SU-DHL-6 (cell line): ENCODE data around the gene P2RX3.

ENCODE experiments used
- EZH2phosphoT487 ChIP-seq: fragments of 200-600 bp; sonication (generic), shearing (Covaris generic); conservative IDR thresholded peaks from 2 replicates; pipeline ENCODE4 v1.6.1; 2018; ENCODE audit warnings: mild to moderate bottlenecking, antibody characterized with exemption, low read length, moderate library complexity, mixed read lengths
- TF ChIP-seq, protein P1 (sequence below): fragments of 200-600 bp; sonication (generic); IDR thresholded peaks from one replicate; pipeline ENCODE4 v1.5.1; 2017; ENCODE audit warnings: antibody characterized with exemption, mild to moderate bottlenecking, low read length, moderate library complexity; ENCODE audit not compliant: insufficient read depth, poor library complexity, severe bottlenecking

DNA sequence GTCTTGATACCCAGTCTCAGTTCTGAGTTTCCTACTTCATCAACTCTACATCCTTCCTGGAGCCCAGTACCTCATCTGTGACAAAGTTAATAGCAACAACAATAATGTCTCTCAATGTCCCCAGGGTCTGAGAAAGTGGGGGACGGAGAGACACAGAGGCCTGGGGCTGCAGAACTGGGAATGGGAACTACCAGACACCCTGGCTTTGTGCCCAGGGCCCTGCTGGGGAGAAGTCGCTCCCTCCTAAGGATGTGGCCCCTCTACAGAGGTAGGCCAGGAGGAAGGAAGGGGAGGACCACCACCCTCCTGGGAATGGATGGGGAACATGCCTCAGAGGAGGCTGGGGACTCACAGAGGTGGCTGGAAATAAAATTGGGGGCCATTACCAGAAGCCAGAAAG lies 37.3 kb downstream of the P2RX3 start:
- TF ChIP-seq, protein P1, sequence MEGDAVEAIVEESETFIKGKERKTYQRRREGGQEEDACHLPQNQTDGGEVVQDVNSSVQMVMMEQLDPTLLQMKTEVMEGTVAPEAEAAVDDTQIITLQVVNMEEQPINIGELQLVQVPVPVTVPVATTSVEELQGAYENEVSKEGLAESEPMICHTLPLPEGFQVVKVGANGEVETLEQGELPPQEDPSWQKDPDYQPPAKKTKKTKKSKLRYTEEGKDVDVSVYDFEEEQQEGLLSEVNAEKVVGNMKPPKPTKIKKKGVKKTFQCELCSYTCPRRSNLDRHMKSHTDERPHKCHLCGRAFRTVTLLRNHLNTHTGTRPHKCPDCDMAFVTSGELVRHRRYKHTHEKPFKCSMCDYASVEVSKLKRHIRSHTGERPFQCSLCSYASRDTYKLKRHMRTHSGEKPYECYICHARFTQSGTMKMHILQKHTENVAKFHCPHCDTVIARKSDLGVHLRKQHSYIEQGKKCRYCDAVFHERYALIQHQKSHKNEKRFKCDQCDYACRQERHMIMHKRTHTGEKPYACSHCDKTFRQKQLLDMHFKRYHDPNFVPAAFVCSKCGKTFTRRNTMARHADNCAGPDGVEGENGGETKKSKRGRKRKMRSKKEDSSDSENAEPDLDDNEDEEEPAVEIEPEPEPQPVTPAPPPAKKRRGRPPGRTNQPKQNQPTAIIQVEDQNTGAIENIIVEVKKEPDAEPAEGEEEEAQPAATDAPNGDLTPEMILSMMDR = no peak
- TF ChIP-seq EZH2phosphoT487 = no peak
